HG02852 (cell line): ENCODE data around the gene CALML3.

ENCODE experiments used
- ATAC-seq: cut with Tn5 transposase; IDR thresholded peaks from one replicate; pipeline ENCODE4 v1.9.1; 2021; ENCODE audit warnings: mild to moderate bottlenecking, moderate library complexity; ENCODE audit not compliant: unreplicated experiment

The CALML3 gene

DNA sequence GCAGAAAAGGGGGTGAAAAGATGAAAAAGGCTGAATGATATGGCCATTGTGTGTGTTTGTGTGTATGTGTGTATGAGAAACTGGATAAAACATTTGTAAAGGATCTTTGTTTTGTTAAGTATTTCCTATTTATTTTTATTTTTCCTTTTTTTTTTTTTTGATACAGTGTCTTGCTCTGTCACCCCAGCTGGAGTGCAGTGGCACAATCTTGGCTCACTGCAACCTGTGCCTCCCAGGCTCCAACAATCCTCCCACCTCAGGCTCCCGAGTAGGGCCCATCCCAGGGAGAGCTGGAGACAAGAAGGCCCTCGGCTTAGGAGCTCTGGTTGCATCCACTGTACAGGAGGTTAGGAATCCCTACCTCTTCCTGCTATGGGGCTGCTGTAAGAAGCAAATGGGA, 18.5 kb upstream of the CALML3 start:
- ATAC-seq: no peak

DNA sequence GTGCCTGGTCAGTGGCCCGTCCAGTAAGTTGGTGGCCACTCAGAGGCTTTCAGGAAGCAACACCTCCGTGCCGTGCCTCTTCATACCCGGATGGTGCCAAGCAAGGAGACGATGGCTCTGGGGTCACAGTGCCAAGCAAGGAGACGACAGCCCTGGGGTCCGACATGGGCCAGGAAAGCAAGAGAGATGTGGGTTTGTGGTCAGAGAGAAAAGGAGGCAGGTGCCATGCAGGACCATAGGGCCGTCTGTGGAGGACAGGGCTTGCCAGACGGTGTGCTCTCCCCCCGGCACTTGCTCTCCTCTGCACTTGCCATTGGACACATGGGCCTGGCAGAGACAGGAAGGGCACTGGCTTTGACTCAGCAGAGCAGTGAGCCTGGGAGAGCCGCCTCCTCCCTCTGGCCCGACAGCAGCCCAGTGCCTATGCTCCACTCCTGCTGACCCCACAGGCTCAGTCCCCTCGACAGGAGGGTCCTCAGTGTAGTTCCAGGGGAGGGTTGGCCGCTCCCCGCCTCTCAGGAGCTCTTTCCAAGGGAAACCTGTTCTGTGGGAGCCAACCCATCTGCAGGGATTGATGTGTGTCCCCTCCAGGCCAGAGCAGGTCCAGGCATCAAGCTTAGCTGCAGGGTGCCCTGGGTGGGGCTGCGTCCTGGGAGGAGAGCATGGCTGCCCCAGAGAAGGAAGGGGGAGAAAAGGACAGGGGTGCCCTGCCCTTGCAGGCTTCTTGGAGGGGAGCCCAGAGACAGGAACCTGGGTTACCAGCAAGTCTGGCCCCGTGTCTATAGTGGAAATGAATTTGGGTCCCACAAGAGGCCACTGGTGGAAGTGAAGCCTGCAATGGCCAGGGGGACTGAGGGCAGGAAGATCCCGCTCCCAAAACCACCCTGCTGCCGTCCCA, 17.8 kb upstream of the CALML3 start:
- no peak for ATAC-seq

GRCh38 chr10:5507649-5508131, 17.1 kb upstream of the CALML3 start:
- ATAC-seq: no peak

GRCh38 chr10:5508161-5508604, 16.6 kb upstream of the CALML3 start:
- no peak for ATAC-seq

DNA sequence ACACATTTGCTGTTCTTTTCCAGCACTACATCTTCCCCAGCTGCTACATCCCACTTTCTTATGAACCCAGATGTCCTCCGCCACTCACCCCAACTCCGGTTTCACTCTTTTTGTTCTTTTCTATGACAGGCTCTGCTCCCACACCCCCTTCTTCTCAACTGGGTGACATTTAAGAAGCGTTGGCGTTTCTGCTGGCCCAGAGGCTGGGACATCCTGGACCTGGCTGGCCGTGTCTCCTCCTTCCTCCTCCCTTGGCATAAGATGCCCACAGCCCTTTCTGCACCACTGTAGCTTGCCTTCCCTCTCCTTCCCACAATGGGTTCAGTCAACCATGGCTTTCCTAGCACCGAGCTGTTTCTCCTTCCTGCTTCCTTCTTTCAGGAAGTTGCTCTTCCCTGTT, 16.0 kb upstream of the CALML3 start:
- ATAC-seq: no peak

- no peak for ATAC-seq
These were observed 15.5 kb upstream of the CALML3 start for GRCh38 chr10:5509236-5509635.

GRCh38 chr10:5509691-5510090, 15.1 kb upstream of the CALML3 start:
- ATAC-seq: no peak

DNA sequence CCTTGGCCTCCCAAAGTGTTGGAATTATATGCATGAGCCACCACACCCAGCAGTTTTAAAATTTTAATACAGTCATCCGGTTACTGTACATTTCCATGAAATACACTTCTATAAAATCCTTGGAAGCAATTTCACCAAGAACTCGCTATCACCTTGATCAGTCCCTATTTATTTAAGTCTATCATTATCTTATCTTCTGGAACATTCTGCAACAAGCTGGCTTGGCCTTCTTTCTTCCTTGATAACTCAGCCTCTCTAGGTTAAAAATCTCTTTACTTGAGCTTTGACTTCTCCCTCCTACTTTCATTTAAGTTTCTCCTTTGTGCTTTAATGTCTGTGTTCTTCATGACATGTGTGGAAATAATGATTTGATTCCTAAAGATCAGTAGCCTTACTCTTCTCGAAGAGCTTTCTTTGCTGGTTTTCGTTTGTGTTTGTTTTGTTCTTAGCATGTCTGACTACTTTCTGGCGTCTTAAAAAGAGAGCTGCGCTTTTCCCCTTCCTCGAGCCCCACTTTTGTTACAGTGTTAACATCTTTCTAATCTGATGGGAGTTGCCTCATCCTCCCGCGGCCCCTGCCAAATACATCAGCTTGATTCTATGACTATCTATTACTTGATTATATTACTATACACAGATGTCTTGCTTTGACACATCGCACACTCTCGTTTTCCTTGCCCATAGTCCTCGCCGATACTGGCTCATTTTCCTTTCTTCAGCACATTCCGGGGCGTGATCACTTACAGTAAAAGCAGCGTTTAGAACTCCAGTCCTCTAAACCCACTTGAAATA, 14.3 kb upstream of the CALML3 start:
- ATAC-seq: no peak

GRCh38 chr10:5511231-5511884, 13.4 kb upstream of the CALML3 start:
- no peak for ATAC-seq

GRCh38 chr10:5511885-5512280, 12.9 kb upstream of the CALML3 start:
- ATAC-seq: no peak

- no peak for ATAC-seq
These were observed 12.4 kb upstream of the CALML3 start for GRCh38 chr10:5512331-5512730.

GRCh38 chr10:5512881-5513612, 11.7 kb upstream of the CALML3 start:
- ATAC-seq: no peak

DNA sequence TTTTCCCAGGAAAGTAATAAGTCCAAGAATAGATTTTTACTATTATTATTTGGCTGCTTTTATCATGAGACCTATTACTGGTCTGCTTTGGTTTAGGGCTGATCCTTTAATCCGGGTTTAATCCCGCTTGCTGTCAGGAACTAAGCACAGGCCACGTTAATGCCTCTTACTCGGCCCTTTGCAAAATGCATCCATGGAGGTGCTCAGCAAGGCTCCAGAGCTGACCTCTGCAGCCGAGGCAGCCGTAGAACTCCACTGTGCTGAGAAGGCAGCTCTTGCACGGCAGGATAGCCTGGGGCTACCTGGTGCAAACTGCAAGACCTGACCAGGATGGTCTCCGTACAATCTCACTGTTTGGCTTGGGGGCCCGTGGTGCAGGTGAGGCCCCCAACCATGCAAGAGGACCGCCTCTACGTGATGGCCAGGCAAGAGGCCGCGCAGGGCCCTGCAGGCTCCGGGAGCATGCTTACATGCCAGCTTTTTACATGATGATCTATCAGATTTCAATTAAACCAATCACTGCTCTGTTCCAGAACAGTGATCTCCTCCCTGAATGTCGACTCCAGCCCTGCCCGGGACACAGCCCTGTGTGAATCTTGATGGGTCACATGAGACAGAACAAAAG, 10.4 kb upstream of the CALML3 start:
- no peak for ATAC-seq

GRCh38 chr10:5515948-5516761, 8.6 kb upstream of the CALML3 start:
- no peak for ATAC-seq

GRCh38 chr10:5517546-5517945, 7.2 kb upstream of the CALML3 start:
- ATAC-seq: no peak

DNA sequence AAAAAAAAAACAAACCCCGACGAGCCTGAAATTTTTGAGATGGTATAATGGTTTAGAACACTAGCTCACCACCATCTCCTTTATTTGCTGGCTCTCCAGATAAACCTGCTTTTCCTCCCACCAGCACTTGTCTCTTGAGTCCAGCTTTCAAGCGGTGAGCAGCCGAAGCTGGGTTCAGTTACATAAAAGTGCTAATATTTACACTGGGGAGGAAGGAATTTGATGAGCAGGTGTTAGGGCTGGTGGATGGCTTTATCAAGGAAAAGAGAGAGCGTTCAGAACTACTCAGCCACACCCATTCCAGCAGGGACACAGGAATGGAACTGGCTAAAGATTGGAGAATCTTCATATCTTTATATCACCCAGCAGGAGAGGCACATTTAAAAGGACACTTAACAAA, 6.6 kb upstream of the CALML3 start:
- ATAC-seq: no peak

DNA sequence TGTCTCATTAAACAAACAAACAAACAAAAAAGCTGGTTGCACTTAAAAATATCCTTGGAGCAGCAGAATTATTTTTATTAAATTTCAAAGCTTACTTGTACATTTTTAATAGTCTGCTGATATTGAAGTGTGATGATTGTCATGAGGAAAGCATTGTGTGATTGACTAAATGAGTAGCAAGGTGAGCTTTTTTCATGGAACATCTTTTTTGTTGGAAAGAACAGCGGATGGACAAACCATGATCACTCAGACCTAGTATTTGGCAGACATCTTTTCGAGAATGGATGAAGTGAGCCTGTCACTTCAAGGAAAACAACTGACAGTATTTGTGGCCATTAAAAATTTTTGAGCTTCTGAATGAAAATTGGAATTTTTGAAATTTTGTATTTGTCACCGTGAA, 5.7 kb upstream of the CALML3 start:
- no peak for ATAC-seq

DNA sequence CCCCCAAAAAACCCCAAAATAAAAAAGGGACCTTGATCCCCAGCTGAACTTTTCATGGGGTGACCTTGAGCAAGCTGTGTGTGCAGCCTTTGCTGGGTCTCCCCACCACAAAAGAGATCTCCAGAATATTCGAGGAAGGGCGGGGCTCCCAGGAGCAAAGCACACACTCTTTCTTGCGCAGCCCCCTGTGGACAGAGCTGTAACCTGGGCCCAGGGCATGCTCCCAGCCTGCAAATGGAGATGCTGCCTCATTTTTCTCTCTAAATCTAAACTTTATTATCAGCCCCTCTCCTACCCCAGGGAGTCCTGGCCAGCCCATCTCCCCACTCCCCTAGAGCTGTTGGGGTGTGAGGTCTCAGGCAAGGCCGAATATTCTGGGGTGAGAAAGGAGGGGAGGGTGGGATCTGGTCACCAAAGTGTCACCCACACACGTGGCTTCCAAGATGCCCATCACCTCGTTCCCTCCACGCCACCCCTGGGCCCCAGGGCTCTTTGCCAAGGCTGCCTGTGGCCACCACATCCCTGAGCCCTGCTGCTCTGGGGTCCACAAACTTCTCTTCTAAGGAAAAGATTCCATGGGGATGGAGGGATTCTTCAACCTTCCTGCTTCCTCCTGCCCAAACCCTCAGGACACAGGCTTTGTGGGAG, 1.7 kb upstream of the CALML3 start:
- ATAC-seq: no peak
